ENCODE data around the gene EGFLAM.

DNA sequence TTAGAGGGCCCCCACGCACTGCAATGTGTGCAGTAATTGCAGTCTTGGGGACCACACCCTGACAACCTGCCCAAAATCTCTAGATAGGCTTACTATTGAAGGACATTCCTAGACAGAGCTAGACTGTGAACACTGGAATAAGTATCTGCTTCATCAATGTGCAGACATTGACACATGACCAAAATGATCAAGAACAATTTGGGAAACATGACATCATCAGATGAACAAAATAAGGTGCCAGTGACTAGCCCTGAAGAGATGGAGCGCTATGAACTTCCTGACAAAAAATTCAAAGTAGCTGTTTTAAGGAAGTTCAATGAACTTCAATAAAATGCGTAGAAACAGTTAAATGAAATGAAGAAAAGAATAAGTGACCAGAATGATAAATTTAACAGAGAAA, 15.3 kb downstream of the EGFLAM start:
- TF ChIP-seq, protein P1, sequence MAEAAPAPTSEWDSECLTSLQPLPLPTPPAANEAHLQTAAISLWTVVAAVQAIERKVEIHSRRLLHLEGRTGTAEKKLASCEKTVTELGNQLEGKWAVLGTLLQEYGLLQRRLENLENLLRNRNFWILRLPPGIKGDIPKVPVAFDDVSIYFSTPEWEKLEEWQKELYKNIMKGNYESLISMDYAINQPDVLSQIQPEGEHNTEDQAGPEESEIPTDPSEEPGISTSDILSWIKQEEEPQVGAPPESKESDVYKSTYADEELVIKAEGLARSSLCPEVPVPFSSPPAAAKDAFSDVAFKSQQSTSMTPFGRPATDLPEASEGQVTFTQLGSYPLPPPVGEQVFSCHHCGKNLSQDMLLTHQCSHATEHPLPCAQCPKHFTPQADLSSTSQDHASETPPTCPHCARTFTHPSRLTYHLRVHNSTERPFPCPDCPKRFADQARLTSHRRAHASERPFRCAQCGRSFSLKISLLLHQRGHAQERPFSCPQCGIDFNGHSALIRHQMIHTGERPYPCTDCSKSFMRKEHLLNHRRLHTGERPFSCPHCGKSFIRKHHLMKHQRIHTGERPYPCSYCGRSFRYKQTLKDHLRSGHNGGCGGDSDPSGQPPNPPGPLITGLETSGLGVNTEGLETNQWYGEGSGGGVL (CRISPR knock-in tag; IDR thresholded peaks at IDR 0.05) = no peak
- TF ChIP-seq BCOR (IDR thresholded peaks at IDR 0.05) = no peak
- no peak for TF ChIP-seq U2AF1 (optimal IDR thresholded peaks at IDR 0.05; ENCODE audit: low read depth, low read length)
- TF ChIP-seq, protein P2, sequence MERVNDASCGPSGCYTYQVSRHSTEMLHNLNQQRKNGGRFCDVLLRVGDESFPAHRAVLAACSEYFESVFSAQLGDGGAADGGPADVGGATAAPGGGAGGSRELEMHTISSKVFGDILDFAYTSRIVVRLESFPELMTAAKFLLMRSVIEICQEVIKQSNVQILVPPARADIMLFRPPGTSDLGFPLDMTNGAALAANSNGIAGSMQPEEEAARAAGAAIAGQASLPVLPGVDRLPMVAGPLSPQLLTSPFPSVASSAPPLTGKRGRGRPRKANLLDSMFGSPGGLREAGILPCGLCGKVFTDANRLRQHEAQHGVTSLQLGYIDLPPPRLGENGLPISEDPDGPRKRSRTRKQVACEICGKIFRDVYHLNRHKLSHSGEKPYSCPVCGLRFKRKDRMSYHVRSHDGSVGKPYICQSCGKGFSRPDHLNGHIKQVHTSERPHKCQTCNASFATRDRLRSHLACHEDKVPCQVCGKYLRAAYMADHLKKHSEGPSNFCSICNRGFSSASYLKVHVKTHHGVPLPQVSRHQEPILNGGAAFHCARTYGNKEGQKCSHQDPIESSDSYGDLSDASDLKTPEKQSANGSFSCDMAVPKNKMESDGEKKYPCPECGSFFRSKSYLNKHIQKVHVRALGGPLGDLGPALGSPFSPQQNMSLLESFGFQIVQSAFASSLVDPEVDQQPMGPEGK (CRISPR knock-in tag; IDR thresholded peaks at IDR 0.05; ENCODE audit: borderline replicate concordance) = no peak
- TF ChIP-seq RBBP5 (IDR thresholded peaks at IDR 0.05; ENCODE audit: borderline replicate concordance, insufficient read depth, low read length, poor library complexity, severe bottlenecking) = no peak
- TF ChIP-seq, protein P3, sequence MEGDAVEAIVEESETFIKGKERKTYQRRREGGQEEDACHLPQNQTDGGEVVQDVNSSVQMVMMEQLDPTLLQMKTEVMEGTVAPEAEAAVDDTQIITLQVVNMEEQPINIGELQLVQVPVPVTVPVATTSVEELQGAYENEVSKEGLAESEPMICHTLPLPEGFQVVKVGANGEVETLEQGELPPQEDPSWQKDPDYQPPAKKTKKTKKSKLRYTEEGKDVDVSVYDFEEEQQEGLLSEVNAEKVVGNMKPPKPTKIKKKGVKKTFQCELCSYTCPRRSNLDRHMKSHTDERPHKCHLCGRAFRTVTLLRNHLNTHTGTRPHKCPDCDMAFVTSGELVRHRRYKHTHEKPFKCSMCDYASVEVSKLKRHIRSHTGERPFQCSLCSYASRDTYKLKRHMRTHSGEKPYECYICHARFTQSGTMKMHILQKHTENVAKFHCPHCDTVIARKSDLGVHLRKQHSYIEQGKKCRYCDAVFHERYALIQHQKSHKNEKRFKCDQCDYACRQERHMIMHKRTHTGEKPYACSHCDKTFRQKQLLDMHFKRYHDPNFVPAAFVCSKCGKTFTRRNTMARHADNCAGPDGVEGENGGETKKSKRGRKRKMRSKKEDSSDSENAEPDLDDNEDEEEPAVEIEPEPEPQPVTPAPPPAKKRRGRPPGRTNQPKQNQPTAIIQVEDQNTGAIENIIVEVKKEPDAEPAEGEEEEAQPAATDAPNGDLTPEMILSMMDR (IDR thresholded peaks at IDR 0.05 in 2 of 3, conservative IDR thresholded peaks at IDR 0.05 in 1 of 3; ENCODE audit: insufficient read depth in 2 of 3, low read depth in 1 of 3, low read length in 3 of 3) = no peak
- no peak for TF ChIP-seq YY1 (IDR thresholded peaks at IDR 0.05; ENCODE audit: borderline replicate concordance in 1 of 3, control insufficient read depth in 1 of 3, extremely low read depth in 1 of 3, insufficient read depth in 3 of 3, insufficient read length in 1 of 3, insufficient replicate concordance in 2 of 3, low read depth in 1 of 3, low read length in 2 of 3)
- TF ChIP-seq SIN3A (IDR thresholded peaks at IDR 0.05; ENCODE audit: borderline replicate concordance in 2 of 2, control insufficient read depth in 1 of 2, low read depth in 2 of 2, low read length in 2 of 2) = no peak
- no peak for TF ChIP-seq MAFG (tag; conservative IDR thresholded peaks at IDR 0.05)

Data from K562 (cell line).